ENCODE results near the gene EEFSEC. TPM values are rescaled to one million over a fixed set of nuclear protein-coding genes. Genes with fewer than 3 reads are reported as not detected.

EEFSEC gene
- total and polyA plus RNA-seq, 2 experiments from 2014 or later = 10.1 to 16.2 TPM

- ATAC-seq (no peak), DNase-seq (ENCODE audit: low spot score) (no peak)
- no peak overlapping the region for H3K4me3 ChIP-seq
- H3K27me3 ChIP-seq (ENCODE audit: insufficient read depth) = no peaks in the 10 kb centered on the region
- no peak overlapping the region for H3K27ac ChIP-seq (ENCODE audit: low read depth)
- no peaks in the 10 kb centered on the region for H3K36me3 ChIP-seq (ENCODE audit: insufficient read depth)
- TF ChIP-seq REST (IDR thresholded peaks at IDR 0.05; ENCODE audit: unreplicated experiment) (no peak), ZNF331 (CRISPR knock-in tag; IDR thresholded peaks at IDR 0.05; ENCODE audit: low read depth) (no peak), STAT1 (IDR thresholded peaks at IDR 0.05; ENCODE audit: unreplicated experiment) (no peak), CTCF (conservative IDR thresholded peaks at IDR 0.05; ENCODE audit: low read depth in 2 of 2) (no peak), NANOG (IDR thresholded peaks at IDR 0.05; ENCODE audit: borderline replicate concordance) (no peak), ZNF462 (CRISPR knock-in tag; IDR thresholded peaks at IDR 0.05) (no peak), POLR2AphosphoS5 (IDR thresholded peaks at IDR 0.05; ENCODE audit: low read depth) (no peak), EZH2 (IDR thresholded peaks at IDR 0.05; ENCODE audit: low read depth, unreplicated experiment) (no peak)
- H2AFZ ChIP-seq = no peak overlapping the region
- Mint-ChIP-seq H3K27ac (no peak overlapping the region), H3K36me3 (ENCODE audit: low read depth) (no peaks in the 10 kb centered on the region), H3K4me3 (no peak overlapping the region), H3K9me3 (peaks cover 3% of the 10 kb centered on the region; the same call in 1 of the 3 replicates), H3K27me3 (ENCODE audit: insufficient read depth, low read depth, poor library complexity) (peaks cover 8% of the 10 kb centered on the region), H3K4me1 (peaks cover 5% of the 10 kb centered on the region)
- no peaks in the 10 kb centered on the region; the same call in 1 of the 2 replicates for H4K20me1 ChIP-seq (replicated peaks; ENCODE audit: insufficient read depth)
- H3K4me2 ChIP-seq = no peak overlapping the region
- 0 out of 2 replicates have a peak, but pooled peaks cover 7% of the 10 kb centered on the region for H3K79me2 ChIP-seq (replicated peaks; ENCODE audit: insufficient read depth)
- H3K9me2 ChIP-seq (ENCODE audit: insufficient read depth) = no peaks in the 10 kb centered on the region
- peaks cover 5% of the 10 kb centered on the region; the same call in 1 of the 2 replicates for H3K4me1 ChIP-seq (ENCODE audit: insufficient read depth)
- H3F3A ChIP-seq (replicated peaks; ENCODE audit: low read depth) = peaks cover 7% of the 10 kb centered on the region; the same call in 1 of the 2 replicates
These were observed 3.6 kb upstream of the EEFSEC start for GRCh38 chr3:128149650-128150049.
